Kidney (tissue), 14 donors: Measurements from ENCODE around the gene CCDC9. TPM values are rescaled to one million over a fixed set of nuclear protein-coding genes. Genes with fewer than 3 reads are reported as not detected.

Experiments
- DNase-seq, 5 donors: peaks; one replicate each; pipeline ENCODE4 v3.0.0-alpha.2; 2013 to 2020
- FAIRE-seq: peaks from 2 replicates; lab custom pipeline; 2012; peaks lifted over from hg19 to GRCh38; lab: Jason Lieb, UNC
- H3K27ac ChIP-seq, 2 donors: one replicate each; pipeline ENCODE4 v1.7.0; 2013; ENCODE audit warnings: low read depth in 2 of 2, low read length in 2 of 2, inconsistent platforms in 1 of 2
- H3K27me3 ChIP-seq: one replicate; pipeline ENCODE4 v1.7.1; 2013; ENCODE audit warnings: low read length, inconsistent platforms; ENCODE audit not compliant: control insufficient read depth, insufficient read depth
- H3K36me3 ChIP-seq, 3 donors: one replicate each; pipeline versions ENCODE4 v1.7.0 to v1.7.1; 2013; ENCODE audit warnings: low read length in 3 of 3, control low read depth in 1 of 3, inconsistent platforms in 1 of 3; ENCODE audit not compliant: insufficient read depth in 3 of 3, control insufficient read depth in 2 of 3
- H3K4me1 ChIP-seq, 3 donors: one replicate each; pipeline versions ENCODE4 v1.7.0 to v1.7.1; 2013; ENCODE audit warnings: low read length in 3 of 3, inconsistent platforms in 1 of 3, low read depth in 1 of 3; ENCODE audit not compliant: control insufficient read depth in 2 of 3, insufficient read depth in 2 of 3
- H3K4me3 ChIP-seq, 3 donors: one replicate each; pipeline versions ENCODE4 v1.7.0 to v1.8.1; 2013; ENCODE audit warnings: low read length in 3 of 3, control low read depth in 1 of 3, inconsistent platforms in 1 of 3
- H3K9ac ChIP-seq, 3 donors: one replicate each; pipeline versions ENCODE4 v1.7.0 to v1.7.1; 2013; ENCODE audit warnings: low read length in 3 of 3, control low read depth in 1 of 3, inconsistent platforms in 1 of 3
- H3K9me3 ChIP-seq, 3 donors: one replicate each; pipeline versions ENCODE4 v1.7.0 to v1.7.1; 2013; ENCODE audit warnings: low read length in 3 of 3, control low read depth in 1 of 3, inconsistent platforms in 1 of 3; ENCODE audit not compliant: control insufficient read depth in 2 of 3, insufficient read depth in 1 of 3
- intact Hi-C: fragments of 100-400 bp; cut with DNase I; formaldehyde crosslinking; loops from one replicate; pipeline ENCODE4 v1.11.1; 2022
- polyA plus RNA-seq: library from polyadenylated mRNA; stranded (reverse); fragments of 350-450 nt; fragmentation: Illumina TruSeq; extraction: RNeasy Lipid Tissue Mini Kit (QIAGEN cat#74804); gene quantifications from one replicate; pipeline ENCODE4 v1.2.3, GENCODE V29; 2014; ENCODE audit warnings: low read depth, low replicate concordance; ENCODE audit not compliant: insufficient read depth
- total RNA-seq: library from RNA; stranded (reverse); fragmentation: NEBNext Ultra II Directional; extraction: Animal tissue kit (Norgen Biotek cat#: 25700); gene quantifications from one replicate; pipeline ENCODE4 v1.2.1, GENCODE V29; 2021
- TF ChIP-seq, protein P1 (sequence below): IDR thresholded peaks from 3 replicates; pipeline ENCODE4 v1.5.1; 2012; ENCODE audit warnings: mild to moderate bottlenecking, moderate library complexity, borderline replicate concordance; ENCODE audit not compliant: insufficient read depth; ENCODE audit errors: extremely low read depth
- donor health status: control.
- donor health status: control.
- donor health status: control.
- donor health status: control.
- donor health status: control.
- donor health status: DM: yes; HTN: yes; CAD: no.
- donor health status: Normal renal cell carcinoma (clear cell type).

Gene CCDC9
- total and polyA plus RNA-seq, 2 donors from 2014 or later = 14.0 to 49.0 TPM

DNA sequence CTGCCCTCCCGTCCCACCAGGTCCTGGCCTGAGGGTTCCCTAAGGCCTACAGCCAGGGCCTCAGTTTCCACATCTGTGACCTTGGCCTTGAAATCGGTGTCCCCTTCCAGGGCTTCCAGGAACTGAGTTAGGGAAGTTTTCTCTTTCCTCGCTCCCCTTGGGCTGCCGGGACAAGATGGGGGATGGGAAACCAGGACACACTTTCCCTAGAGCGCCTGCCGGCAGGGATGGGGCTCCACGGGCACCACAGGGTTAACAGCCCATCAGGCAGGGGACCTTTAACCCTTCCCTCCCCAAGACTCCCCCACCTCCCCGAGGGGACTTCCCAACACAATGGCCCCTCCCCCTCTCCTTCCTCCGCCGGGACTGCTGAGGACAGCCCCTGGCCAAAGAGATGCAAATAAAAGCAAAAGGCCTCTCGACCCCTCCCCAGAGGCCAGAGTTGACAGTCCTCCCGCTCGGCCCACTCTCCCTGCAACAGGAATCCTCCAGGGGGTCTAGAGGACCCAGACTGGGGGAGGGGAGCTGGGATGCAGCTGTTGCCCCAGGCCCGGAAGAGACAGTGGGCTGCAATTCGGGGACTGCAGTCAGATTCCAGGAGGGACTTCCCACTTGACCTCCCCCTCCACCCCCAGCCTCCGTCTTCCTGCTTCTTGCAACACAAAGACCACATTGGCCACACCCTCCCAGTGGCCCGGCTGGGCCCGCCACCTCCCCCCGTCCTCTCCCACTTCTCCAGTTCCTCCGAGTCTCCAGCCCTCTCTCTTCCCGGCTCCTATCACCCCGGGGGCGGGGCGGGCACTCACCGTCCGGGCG lies 28.8 kb upstream of the CCDC9 start:
- H3K27ac ChIP-seq = peak overlapping the region; percentile 99
- peaks cover 10% of the 10 kb centered on the region for H3K27me3 ChIP-seq
- H3K4me1 ChIP-seq = peaks cover 2 to 36% (median 14%) of the 10 kb centered on the region in 3 donors
- intact Hi-C loops = no loop called here
- H3K36me3 ChIP-seq = no peaks in the 10 kb centered on the region
- TF ChIP-seq, protein P1, sequence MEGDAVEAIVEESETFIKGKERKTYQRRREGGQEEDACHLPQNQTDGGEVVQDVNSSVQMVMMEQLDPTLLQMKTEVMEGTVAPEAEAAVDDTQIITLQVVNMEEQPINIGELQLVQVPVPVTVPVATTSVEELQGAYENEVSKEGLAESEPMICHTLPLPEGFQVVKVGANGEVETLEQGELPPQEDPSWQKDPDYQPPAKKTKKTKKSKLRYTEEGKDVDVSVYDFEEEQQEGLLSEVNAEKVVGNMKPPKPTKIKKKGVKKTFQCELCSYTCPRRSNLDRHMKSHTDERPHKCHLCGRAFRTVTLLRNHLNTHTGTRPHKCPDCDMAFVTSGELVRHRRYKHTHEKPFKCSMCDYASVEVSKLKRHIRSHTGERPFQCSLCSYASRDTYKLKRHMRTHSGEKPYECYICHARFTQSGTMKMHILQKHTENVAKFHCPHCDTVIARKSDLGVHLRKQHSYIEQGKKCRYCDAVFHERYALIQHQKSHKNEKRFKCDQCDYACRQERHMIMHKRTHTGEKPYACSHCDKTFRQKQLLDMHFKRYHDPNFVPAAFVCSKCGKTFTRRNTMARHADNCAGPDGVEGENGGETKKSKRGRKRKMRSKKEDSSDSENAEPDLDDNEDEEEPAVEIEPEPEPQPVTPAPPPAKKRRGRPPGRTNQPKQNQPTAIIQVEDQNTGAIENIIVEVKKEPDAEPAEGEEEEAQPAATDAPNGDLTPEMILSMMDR = no peak
- no peaks in the 10 kb centered on the region for H3K9me3 ChIP-seq
- peak; percentile 77 to 98 (median 90) for DNase-seq
- peak overlapping the region in 2 of 3 donors; percentile 58 to 93 for H3K9ac ChIP-seq
- H3K4me3 ChIP-seq = peak overlapping the region in 2 of 3 donors; percentile 42 to 58
- FAIRE-seq = no peak

DNA sequence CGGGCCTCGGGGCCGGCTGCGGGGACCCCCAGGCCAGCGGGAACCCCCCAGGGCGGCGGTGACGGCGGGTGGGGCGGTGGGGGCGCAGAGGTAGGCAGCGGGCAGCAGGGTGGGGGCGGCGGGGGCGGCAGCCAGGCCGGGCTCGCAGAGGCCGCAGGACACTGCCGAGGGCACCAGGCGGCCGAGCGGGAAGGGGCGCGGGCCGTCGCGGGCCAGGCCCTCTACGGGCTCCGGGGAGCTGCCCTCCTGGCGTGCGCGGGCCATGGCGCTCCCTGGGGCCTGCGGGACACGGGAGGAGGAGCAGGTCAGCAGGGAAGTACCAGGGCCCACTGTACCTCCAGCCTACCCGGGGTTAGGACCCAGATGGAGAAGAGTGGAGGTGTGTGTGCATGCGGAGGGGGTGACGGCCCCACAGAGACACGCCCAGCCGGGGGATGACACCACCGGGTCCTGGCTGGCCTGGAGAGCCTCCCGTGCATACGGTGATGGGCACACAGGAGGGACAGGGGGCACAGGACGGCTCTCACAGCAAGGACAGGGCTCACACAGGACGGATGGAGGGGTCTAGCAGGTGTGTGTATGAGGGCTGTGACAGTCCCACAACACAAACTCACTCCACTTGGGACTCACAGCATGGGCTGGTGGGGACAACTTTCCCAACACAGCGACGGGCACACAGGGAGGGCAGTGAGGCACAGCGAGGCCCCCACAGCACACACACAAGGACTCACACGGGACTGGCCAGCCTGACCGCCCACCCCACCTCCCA lies 28.0 kb upstream of the CCDC9 start:
- no peak for FAIRE-seq
- Histone ChIP-seq H3K4me1 (peaks cover 2 to 37% (median 14%) of the 10 kb centered on the region in 3 donors), H3K4me3 (peak overlapping the region in 2 of 3 donors; percentile 33 to 62), H3K36me3 (no peaks in the 10 kb centered on the region), H3K9me3 (no peaks in the 10 kb centered on the region), H3K9ac (peak overlapping the region in 2 of 3 donors; percentile 65), H3K27ac (peak overlapping the region; percentile 99), H3K27me3 (peaks cover 10% of the 10 kb centered on the region)
- TF ChIP-seq, protein P1 = no peak
- peak in 3 of 5 donors; percentile 38 to 89 (median 74) for DNase-seq
- intact Hi-C loops = no loop called here

DNA sequence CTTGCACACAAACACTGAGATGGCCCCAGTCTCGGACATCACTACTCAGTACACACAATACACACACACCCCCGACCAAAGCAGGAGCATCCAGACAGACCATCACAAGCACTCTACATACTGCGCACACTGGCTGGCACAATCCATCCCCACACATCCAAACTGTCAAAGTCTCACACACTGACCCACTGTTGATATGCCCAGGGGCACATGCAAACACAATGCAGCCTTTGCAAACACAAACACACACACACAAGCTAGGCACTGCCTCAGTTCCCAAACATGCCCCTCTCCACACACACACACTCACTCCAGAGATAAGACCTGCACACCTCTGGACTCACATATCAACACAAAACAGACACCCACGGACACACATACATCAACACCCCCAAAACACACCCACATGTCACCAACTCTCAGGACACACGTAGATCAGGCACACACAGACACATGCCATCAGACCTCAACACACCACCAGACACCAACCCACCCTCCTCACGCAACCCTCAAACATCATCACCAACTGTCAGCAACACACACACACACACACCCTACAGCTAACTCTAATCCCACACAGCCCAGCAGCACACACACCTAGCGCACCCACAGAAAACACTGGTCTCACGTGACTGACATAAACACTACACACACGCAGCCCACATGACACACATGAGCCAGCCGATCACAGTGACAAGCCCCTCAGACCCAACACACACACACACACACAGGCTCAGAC lies 27.2 kb upstream of the CCDC9 start:
- peak overlapping the region in 2 of 3 donors; percentile 8 to 67 for H3K9ac ChIP-seq
- TF ChIP-seq, protein P1 = no peak
- FAIRE-seq (no peak), DNase-seq (no peak)
- H3K27ac ChIP-seq = peak overlapping the region; percentile 99
- peaks cover 2 to 37% (median 14%) of the 10 kb centered on the region in 3 donors for H3K4me1 ChIP-seq
- no peaks in the 10 kb centered on the region for H3K9me3 ChIP-seq
- no peaks in the 10 kb centered on the region for H3K36me3 ChIP-seq
- intact Hi-C loops = no loop called here
- H3K4me3 ChIP-seq = peak overlapping the region; percentile 31 to 76 (median 62)
- peaks cover 10% of the 10 kb centered on the region for H3K27me3 ChIP-seq
